NCI-H510A treated with DMSO at 0.1 percent for 48 hours (cell line): ENCODE results near the gene MYO1H.

Experiments used
- DNase-seq: peaks from one replicate; lab custom pipeline; 2025; lab: John Stamatoyannopoulos, UW

MYO1H gene

DNA sequence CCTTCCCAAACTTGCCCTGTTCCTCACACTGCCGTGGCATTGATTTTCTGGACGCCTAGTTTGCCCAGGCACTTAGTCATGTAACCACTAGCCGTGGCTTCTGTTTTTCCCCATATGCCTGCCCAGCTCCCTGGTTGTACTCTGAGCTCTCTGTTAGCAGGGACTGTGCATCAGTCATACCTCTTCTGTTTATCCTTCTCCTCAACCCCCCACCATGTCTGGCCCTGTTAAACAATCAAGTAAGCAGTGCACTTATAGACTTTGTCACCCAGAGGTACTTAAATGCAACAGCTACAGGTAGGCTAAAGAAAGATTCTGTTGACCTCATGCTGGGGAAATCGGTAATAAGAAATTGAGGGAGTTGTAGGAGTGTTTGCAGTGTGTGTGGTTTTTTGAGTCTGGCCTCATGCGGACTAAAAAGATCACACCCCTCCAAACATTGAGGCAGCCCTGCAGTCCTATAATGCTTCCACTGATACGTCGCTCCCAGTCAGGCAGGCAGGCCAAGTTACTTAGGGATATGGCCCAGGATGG, 146.7 kb downstream of the MYO1H start:
- no peak for DNase-seq

DNA sequence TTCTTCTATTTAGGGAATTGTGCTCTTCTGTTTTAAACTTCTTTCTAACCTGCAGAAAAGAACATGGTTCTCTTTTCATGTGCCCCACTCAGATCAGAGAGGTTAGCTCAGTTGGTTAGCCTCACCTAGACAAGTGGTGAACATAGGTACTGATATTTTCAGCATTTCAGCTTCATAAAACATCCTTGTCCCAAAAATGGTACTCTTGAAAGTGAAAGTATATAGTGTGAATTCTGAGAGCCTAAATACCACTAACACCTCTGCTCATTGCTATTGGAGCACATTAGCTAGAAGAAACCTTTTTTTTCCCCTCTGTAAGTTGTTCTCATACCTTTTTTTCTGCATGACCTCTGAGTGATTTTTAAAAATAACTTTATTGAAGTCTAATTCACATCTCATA, 147.3 kb downstream of the MYO1H start:
- DNase-seq, result no peak

DNA sequence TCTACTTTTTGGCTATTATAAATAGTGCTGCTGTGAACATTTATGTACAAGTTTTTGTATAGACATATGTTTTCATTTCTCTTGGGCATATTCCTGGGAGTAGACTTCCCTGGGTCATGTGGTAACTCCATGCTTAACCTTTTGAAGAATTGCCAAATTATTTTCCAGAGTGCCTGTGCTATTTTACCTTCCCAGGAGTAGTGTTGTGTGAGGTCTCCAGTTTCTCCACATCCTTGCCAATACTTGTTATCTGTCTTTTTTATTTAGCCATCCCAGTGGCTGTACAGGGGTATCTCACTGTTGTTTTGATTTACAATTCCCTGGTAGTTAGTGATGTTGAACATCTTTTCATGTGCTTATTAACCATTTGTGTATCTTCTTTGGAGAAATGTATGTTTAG, 148.6 kb downstream of the MYO1H start:
- no peak for DNase-seq

DNA sequence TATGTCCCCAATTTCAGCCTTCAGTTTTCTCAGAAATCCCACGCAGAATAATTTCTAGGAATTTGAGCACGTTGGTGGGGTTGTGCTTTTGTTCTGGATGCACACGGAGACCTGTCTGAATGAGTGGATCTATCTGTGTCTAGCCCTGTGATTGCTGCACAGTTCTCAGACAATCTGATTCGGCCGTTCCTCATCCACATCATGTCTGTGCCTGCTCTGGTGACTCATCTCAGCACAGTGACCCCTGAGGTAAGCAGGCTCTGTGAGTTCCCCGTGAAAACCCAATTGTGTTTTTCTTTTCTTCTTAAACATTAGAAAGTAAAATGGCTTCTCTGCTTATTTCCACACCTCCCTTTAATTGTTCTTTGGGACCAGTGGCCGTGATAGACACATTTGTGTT, 150.0 kb downstream of the MYO1H start:
- DNase-seq, result no peak
